ENCODE data around the gene EXOC3L4.

DNA sequence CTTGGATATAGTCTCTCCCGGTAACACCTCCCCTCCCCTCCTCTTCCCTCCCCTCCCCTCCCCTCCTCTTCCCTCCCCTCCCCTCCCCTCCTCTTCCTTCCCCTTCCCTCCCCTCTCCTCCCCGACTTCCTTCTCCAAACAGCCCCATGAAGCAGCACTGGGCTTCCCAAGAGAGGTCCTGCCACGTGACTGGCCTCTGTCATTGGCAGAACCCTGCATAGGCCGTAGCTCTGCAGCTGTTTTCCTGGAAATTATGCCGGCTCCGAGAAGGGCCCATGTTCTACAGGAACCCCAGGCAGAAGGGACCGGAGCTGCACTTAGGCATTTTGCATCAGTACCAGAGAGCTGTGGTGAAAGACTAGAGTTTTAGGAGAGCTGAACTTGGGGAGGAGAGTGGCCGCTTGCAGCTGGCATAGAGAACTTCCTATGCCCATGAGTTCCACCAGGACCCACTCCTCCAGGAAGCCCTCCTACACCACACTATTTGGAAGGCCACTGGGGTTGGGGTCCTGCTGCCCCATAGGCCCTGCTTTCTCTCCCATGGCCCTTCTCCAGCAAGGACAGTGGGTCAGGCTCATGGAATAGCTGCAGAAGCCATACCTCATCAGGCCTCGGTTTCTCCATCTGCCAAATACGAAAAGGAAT, 23.6 kb downstream of the EXOC3L4 start:
- TF ChIP-seq, protein P1, sequence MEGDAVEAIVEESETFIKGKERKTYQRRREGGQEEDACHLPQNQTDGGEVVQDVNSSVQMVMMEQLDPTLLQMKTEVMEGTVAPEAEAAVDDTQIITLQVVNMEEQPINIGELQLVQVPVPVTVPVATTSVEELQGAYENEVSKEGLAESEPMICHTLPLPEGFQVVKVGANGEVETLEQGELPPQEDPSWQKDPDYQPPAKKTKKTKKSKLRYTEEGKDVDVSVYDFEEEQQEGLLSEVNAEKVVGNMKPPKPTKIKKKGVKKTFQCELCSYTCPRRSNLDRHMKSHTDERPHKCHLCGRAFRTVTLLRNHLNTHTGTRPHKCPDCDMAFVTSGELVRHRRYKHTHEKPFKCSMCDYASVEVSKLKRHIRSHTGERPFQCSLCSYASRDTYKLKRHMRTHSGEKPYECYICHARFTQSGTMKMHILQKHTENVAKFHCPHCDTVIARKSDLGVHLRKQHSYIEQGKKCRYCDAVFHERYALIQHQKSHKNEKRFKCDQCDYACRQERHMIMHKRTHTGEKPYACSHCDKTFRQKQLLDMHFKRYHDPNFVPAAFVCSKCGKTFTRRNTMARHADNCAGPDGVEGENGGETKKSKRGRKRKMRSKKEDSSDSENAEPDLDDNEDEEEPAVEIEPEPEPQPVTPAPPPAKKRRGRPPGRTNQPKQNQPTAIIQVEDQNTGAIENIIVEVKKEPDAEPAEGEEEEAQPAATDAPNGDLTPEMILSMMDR (IDR thresholded peaks at IDR 0.05), result no peak
- TF ChIP-seq POLR2A (IDR thresholded peaks at IDR 0.05), result no peak

All from uterus (tissue), 2 donors.